Esophagus muscularis mucosa (tissue), 4 donors: ENCODE data around the gene RBMS3.
"Not testable (repeated sequence)": the region's sequence is repeated elsewhere in the genome, so short reads cannot be mapped to it uniquely, and the experiment has no call there.

Source experiments
- EP300 ChIP-seq: sonication (generic); formaldehyde crosslinking; IDR thresholded peaks from one replicate; pipeline ENCODE4 v1.6.1; 2017; ENCODE audit warnings: antibody characterized with exemption
- POLR2AphosphoS5 ChIP-seq, 2 donors: sonication (generic); formaldehyde crosslinking; IDR thresholded peaks; one replicate each; pipeline ENCODE4 v1.6.1; 2017; ENCODE audit warnings: antibody characterized with exemption in 2 of 2
- TF ChIP-seq, protein P1 (sequence below), 3 experiments: fragments of 200-600 bp in 2 of 3; fragments of 450-650 bp in 1 of 3; sonication (generic) in 2 of 3; IDR thresholded peaks; one replicate each; pipeline ENCODE4 v1.5.1; 2017 to 2019; ENCODE audit warnings: antibody characterized with exemption in 3 of 3, mild to moderate bottlenecking in 2 of 3, moderate library complexity in 1 of 3

DNA sequence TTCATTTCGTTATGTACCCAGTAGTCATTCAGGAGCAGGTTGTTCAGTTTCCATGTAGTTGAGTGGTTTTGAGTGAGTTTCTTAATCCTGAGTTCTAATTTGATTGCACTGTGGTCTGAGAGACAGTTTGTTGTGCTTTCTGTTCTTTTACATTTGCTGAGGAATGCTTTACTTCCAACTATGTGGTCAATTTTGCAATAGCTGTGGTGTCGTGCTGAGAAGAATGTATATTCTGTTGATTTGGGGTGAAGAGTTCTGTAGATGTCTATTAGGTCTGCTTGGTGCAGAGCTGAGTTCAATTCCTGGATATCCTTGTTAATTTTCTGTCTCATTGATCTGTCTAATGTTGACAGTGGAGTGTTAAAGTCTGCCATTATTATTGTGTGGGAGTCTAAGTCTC, 79.4 kb downstream of the RBMS3 start:
- TF ChIP-seq, protein P1, sequence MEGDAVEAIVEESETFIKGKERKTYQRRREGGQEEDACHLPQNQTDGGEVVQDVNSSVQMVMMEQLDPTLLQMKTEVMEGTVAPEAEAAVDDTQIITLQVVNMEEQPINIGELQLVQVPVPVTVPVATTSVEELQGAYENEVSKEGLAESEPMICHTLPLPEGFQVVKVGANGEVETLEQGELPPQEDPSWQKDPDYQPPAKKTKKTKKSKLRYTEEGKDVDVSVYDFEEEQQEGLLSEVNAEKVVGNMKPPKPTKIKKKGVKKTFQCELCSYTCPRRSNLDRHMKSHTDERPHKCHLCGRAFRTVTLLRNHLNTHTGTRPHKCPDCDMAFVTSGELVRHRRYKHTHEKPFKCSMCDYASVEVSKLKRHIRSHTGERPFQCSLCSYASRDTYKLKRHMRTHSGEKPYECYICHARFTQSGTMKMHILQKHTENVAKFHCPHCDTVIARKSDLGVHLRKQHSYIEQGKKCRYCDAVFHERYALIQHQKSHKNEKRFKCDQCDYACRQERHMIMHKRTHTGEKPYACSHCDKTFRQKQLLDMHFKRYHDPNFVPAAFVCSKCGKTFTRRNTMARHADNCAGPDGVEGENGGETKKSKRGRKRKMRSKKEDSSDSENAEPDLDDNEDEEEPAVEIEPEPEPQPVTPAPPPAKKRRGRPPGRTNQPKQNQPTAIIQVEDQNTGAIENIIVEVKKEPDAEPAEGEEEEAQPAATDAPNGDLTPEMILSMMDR (IDR thresholded peaks at IDR 0.05) = not testable (repeated sequence)
- not testable (repeated sequence) for TF ChIP-seq POLR2AphosphoS5 (IDR thresholded peaks at IDR 0.05); EP300
